NCI-H69 (cell line): ENCODE data around the gene HNF4A.
A peak's percentile ranks its signal among the peaks of the same experiment; 100 is the strongest.

Source experiments
- DNase-seq: peaks from one replicate; lab custom pipeline; 2025; lab: John Stamatoyannopoulos, UW

HNF4A gene

DNA sequence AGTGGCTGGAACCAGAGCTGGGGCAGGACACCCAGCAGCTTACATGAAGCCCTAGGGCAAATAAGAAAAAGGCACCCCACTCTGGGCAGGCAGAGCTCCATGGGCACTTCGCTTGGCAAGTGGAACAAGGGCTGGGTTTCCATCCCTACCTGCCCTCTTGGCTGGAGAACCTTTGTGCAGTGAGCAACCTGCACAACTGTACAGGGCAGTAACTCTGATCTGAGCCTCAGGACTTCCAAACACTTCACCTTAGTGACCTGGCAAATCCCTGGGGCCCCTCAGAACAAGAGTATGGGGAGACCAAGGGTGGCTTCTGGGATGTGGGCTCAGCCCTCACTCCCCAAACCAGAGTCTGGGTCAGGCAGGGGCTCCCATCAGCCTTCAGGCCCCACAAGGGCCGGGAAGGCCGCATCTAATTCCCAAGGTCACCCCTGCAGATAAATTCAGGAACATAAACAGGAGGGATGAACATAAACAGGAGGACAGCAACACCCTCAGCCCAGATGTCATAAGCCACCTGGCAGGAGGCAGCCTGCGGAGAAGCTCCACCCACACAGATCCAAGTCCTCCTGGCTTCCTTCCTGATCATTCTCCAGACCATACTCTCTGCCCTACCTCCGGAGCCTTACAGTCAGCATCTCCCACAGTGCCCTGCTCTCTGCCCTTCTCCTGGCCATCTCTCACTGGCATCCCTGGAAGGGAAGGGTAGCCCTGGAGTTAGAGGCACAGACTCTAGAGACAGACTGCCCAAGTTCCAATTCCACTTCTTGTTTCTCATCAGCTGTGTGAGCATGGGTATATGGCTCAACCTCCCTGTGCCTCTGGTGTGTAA, 37.5 kb downstream of the HNF4A start:
- no peak for DNase-seq

DNA sequence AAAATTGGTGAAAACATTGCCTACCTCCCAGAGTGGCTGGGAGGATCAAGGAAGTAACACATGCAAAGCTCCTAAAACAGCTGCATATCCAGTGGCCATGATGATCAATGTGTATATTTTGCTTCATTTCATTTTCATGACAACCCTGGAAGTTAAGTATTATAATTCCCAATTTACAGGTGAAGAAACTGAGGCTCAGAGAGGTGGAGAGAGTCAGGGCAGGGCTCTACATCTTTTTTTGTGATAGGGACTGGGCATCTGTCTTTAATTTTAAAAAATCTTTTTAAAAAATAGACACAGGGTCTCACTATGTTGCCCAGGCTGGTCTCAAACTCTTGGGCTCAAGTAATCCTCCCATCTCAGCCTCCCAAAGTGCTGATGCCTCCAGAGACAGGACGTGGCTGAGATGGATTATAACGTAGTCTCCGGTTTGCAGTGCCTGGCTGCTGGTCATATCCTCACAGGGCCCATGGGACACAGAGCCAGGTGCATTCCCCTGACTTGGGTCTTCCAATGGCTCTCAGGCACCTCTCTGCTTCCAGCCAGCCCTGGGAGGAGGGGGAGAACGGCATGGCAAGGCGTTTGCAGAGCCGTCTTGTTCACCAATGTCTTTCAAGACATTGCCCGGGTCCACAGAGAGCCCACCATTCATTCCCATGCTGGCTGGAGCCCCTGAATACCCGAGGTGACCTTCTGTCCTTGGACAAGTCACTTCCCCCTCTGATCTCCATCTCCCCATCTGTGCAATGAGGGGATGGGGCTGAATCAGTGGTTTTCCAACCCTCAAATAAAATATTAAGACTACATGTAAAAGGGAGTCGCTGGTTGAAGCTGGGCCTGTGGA, 38.3 kb downstream of the HNF4A start:
- DNase-seq, result no peak

DNA sequence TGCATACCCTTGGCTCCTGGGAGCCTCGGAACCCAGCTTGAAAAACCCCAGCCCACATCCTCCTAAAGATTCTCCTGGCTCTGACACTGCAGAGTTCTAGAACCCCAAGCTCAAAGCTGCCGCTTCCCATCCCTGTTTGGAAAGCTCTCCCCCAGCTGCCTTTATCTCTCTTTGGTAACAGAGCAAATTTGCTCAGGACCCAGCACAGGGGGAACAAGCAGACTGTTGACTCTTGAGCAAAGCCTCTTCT, 38.9 kb downstream of the HNF4A start:
- no peak for DNase-seq

DNA sequence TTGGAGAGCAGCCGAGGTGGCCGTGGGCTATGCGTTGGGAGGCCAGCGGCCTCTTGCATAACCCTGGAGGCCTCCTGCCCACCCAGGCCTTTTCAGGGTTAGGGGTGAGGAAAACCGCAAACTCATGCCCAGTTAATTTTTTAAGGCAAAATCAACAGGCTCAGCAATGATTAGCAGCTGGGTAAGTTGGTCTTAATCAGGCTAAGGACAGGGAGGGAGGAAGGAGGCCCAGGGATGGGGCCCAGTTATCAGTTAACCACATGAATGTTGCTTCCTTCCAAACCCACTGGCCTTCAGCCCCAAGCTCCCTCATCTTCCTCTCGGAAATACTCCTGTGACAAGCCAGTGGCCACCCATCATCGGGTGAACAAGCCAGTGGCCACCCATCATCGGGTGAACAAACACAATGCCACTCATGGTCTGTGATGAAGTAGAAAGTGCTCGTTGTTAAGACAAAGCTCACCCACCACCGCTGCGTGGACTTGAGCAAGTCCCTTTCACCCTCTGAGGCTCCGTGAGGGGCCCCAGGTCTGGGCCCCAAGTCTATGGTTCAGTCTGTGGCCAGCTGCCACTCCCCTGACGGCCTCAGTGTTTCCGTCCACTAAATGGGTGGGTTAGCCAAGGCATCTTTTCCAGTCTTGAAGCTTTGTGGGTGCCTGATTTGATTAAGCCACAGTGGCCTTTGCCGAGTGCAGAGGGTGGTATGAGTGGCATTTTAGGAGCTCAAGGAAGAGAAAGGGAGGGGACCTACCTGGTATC, 39.4 kb downstream of the HNF4A start:
- no peak for DNase-seq

DNA sequence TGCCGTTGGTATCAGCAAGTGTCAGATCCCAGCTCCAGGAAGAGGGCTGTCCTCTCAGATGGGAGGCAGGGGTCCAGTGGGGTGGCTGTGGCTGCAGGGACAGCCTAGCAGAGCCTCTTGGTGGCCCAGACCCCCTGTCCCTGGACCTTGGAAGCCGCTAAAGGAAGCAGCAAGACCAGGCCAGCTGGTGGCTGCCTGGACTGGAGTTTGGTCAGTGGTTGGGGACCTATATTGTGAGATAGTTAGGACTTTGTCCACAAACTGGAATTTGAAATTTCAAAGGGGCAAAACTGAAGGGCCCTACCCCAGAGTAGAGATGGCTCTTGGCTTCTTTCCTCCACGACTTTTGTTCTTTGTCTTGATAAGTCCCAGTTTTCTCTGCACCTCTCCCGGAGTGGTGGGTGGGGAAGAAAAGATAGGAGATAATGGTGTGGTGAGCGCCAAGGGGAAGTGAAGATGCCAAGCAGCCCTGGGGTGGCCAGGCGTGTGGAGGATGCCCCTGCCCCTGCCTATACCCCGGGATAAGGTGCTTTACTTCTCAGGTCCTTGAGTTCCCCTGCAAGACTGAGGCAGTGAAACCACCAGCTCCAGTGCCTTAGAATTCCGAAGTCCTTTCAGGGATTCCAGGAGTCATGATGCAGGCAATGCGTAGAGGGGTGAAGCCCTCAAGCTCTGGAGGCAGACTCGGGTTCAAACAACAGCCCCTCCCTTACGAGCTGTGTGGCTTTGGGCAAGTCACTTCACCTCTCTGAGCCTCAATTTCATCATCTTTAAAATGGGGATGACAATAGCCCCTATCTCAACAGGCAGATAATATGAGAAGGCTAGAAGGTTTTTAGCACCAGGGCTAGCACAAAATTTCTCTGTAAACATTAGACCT, 40.2 kb downstream of the HNF4A start:
- no peak for DNase-seq

DNA sequence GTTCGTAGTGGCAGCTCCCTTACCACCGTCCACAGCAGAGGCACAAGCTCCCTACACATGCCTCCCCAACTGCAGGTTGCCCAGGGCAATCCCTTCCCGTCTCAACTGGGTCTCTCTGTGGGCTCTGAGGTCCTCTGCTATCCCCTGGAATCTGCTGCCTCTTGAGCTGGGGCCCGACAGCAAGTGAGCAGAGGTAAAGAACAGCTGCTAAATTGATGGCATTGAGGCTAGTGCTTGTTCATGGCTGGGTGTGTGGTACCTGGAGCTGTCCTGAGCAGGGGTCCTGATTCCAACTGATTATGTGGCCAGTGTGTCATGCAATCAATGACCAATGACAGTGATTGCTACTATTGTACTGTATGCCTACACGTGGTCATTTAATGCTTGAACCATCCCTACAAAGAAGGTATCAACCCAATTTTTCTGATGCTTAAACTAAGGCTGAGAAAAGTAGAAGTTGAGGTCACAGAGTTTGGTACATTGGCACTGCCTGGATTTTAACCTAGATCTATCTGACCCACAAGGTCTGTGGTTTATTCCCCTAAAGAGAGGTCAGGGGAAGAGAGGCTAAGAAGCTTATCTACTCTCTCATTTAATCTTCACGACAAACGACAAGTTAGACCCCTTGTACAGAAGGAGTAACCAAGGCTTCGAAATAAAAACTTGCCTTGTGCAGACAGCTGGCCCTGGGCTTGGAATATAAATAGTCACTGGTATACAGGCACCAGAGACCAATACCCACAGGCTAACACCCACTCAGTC, 41.1 kb downstream of the HNF4A start:
- DNase-seq, result no peak

- DNase-seq, result no peak
Observed at GRCh38 chr20:44398335-44398734, 42.8 kb downstream of the HNF4A start.

- no peak for DNase-seq
Observed at GRCh38 chr20:44399446-44399845, 43.9 kb downstream of the HNF4A start.

DNA sequence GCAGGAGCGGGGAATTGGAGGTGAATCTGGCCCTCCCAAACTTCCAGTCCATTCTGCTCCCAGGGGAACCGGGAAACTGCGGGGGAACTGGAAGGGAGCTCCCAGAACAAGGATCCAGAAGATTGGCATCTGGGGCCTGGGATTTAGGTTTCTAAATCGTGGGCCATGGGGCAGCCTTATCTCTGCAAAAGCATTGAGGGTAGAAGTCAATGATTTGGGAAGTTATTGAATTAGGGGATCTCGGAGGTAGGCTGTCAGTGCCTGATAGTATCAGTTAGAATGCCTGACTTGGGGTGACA, 45.1 kb downstream of the HNF4A start:
- no peak for DNase-seq

- DNase-seq, result peak; percentile 26
Observed at GRCh38 chr20:44400970-44401769, 45.7 kb downstream of the HNF4A start.

GRCh38 chr20:44401770-44402390, 46.4 kb downstream of the HNF4A start:
- DNase-seq, result no peak

- DNase-seq, result no peak
Observed at GRCh38 chr20:44402391-44403193, 47.1 kb downstream of the HNF4A start.

DNA sequence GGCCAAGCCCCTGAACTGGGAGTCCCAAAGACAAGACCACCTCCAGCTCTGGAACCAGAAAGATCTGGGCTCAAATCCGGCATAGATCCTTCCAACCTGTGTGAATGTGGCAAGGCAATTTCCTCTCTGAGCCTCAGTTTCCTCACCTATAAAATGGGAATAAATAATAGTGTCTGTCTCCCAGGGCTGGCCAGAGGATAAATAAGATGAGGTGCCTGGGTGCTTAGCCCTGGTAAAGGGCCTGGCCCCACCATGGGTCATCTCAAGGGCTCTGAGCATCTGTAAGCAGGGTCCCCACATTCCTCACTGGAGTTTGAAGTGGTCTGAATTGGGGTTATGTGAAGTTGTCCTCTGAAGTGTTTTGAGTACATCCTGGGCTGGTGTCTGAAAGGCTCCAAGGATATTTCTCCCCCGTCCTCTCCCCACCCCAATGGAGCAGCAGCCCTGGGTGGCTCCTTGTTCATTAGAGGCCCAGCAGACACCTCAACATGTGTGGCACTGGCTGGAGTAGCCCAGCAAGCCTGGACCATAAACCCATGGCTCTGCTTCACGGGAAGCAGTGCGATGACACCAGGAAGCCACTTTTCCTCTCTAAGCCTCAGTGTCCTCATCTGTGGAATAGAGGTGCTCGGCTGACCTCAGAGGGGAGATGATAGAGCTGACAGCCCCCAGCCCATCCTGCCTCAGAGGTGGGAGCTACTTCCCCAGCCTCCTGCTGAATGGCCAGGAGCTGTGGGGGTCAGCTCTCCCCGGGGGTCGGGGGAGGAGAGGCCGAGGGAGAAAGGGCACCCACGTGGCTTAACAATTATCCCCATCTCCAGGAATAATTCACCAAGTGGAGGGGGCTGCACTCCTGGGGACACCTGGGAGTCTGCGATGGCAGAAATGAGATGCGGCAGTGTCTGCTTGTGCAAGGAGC, 48.0 kb downstream of the HNF4A start:
- DNase-seq, result no peak

DNA sequence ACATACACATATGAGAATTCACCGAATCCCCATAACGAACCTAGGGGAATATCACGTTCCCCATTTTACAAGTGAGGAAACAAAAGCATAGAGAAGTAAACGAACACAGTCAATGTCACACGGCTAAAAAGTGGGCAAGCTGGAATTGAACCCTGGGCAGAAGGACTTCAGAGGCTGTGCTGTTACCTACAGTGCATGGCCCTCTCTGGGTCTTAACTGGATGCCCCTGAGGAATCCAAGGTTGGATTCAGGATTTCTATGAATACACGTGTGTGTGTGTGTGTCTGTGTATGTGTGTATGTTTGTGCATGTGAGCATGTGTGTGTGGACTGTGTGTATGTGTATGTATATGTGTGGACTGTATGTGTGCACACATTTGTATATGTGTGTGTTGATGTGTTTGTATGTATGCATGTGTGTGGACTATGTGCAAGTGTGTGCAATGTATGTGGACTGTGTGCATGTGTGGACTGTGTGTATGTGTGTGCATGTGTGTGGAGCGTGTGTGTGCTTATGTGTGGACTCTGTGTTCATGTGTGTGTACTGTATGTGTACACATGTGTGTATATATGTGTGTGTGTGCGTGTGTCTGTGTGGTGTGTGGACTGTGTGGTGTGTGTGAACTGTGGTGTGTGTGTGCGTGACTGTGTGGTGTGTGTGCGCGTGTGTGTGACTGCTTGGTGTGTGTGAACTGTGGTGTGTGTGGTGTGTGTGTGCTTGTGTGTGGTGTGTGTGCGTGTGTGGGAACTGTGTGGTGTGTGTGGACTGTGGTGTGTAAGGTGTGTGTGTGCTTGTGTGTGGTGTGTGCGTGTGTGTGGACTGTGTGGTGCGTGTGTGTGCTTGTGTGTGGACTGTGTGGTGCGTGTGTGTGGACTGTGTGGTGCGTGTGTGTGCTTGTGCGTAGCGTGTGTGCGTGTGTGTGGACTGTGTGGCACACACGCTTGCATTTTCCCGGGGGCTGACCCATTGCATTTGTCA, 49.0 kb downstream of the HNF4A start:
- no peak for DNase-seq

- DNase-seq, result no peak
Observed at GRCh38 chr20:44405257-44405656, 49.8 kb downstream of the HNF4A start.

DNA sequence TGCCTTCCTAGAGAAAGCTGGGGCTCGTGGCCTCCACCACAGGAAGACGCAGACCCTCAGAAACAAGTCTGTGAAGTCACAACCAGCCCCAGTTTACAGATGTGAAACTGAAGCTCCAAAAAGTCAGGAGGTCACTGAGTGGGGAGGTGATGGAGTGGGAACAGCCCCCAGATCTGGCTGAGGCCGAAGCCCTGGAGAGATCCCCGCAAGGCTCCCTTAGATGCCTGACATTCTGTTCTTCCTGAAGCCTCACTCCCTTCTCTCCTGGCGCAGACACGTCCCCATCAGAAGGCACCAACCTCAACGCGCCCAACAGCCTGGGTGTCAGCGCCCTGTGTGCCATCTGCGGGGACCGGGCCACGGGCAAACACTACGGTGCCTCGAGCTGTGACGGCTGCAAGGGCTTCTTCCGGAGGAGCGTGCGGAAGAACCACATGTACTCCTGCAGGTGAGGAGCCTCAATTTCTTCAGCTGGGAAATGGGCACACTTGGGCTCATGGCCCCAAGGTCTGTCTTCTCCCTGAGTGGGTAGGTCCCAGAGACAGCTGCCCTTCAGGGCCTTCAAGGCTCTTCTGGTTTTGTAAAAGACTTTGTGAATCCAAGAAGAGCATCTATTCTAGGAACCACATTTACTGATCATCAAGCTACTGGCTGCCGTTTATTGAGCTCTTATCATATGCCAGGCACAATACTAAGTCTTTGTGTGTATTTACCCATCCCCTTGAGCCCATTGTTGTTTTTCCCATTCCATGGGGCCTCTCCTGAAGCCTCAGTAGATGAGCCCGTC, 50.5 kb downstream of the HNF4A start:
- DNase-seq, result no peak
